Gastrocnemius medialis (tissue), 4 donors: Measurements from ENCODE around the gene ZNF662.

Experiments used
- CTCF ChIP-seq, 5 experiments: fragments of 450-650 bp in 3 of 5; fragments of 200-600 bp in 2 of 5; sonication (generic) in 2 of 5; IDR thresholded peaks in 4 of 5; conservative IDR thresholded peaks in 1 of 5; 1 replicate in 4 of 5; 2 replicates in 1 of 5; pipeline ENCODE4 v1.5.1; 2016 to 2019; ENCODE audit warnings: antibody characterized with exemption in 5 of 5, mild to moderate bottlenecking in 3 of 5, moderate library complexity in 3 of 5
- POLR2A ChIP-seq, 2 donors: fragments of 450-650 bp; IDR thresholded peaks; one replicate each; pipeline ENCODE4 v1.6.1; 2017; ENCODE audit warnings: antibody characterized with exemption in 2 of 2, mild to moderate bottlenecking in 2 of 2, moderate library complexity in 2 of 2

GRCh38 chr3:42960786-42961185, 54.8 kb downstream of the ZNF662 start:
- TF ChIP-seq POLR2A (IDR thresholded peaks at IDR 0.05) (no peak), CTCF (IDR thresholded peaks at IDR 0.05 in 4 of 5, conservative IDR thresholded peaks at IDR 0.05 in 1 of 5) (no peak)
